Measurements from ENCODE around the gene MPI.

DNA sequence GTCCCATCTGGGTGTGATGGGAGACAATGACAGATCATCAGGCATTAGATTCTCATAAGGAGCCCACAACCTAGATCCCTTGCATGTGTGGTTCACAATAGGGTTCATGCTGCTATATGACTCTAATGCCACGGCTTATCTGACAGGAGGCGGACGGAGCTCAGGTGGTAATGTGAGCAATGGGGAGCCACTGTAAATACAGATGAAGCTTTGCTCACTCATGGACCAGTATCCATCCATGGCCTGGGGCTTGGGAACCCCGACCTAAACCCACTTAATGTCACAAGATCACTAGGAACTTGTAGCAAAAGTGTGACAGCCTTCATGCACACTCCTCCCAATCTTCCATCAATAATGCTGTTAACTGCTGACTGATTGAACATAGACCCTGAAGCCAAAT is 18.8 kb downstream of the MPI start:
- TF ChIP-seq, protein P1, sequence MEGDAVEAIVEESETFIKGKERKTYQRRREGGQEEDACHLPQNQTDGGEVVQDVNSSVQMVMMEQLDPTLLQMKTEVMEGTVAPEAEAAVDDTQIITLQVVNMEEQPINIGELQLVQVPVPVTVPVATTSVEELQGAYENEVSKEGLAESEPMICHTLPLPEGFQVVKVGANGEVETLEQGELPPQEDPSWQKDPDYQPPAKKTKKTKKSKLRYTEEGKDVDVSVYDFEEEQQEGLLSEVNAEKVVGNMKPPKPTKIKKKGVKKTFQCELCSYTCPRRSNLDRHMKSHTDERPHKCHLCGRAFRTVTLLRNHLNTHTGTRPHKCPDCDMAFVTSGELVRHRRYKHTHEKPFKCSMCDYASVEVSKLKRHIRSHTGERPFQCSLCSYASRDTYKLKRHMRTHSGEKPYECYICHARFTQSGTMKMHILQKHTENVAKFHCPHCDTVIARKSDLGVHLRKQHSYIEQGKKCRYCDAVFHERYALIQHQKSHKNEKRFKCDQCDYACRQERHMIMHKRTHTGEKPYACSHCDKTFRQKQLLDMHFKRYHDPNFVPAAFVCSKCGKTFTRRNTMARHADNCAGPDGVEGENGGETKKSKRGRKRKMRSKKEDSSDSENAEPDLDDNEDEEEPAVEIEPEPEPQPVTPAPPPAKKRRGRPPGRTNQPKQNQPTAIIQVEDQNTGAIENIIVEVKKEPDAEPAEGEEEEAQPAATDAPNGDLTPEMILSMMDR (IDR thresholded peaks at IDR 0.05): no peak
- TF ChIP-seq EZH2 (IDR thresholded peaks at IDR 0.05): no peak
